Measurements from ENCODE around the gene SMARCA1. TPM values are rescaled to one million over a fixed set of nuclear protein-coding genes. Genes with fewer than 3 reads are reported as not detected.
"Not testable (repeated sequence)": the region's sequence is repeated elsewhere in the genome, so short reads cannot be mapped to it uniquely, and the experiment has no call there.

The SMARCA1 gene
- total and polyA plus RNA-seq, 2 donors (not counting 1 experiment from before 2014, with no cell fraction given): 0.07 to 0.39 TPM

- Histone ChIP-seq H2AFZ (ENCODE audit: insufficient read depth, low read depth, low read length, poor library complexity, severe bottlenecking) (no peak overlapping the region), H3K36me3 (replicated peaks in 1 of 2; ENCODE audit: control extremely low read depth in 1 of 2, control insufficient read depth in 1 of 2, extremely low read depth in 1 of 2, insufficient read depth in 2 of 2, low read length in 1 of 2) (peaks cover 0 to 4% of the 10 kb centered on the region in 2 experiments), H3K27ac (ENCODE audit: low read length in 2 of 2) (no peak overlapping the region), H3K79me2 (ENCODE audit: control insufficient read depth, insufficient read depth, low read length) (no peaks in the 10 kb centered on the region), H4K20me1 (ENCODE audit: control insufficient read depth, insufficient read depth, low read length, poor library complexity, severe bottlenecking) (no peaks in the 10 kb centered on the region), H3K4me3 (ENCODE audit: control extremely low read depth in 1 of 5, extremely low read depth in 1 of 5, insufficient read depth in 1 of 5, low read depth in 2 of 5, low read length in 4 of 5) (no peak overlapping the region), H3K27me3 (replicated peaks in 1 of 4; ENCODE audit: control extremely low read depth in 1 of 4, control insufficient read depth in 3 of 4, insufficient read depth in 4 of 4, low read length in 3 of 4) (no peaks in the 10 kb centered on the region), H3K9me3 (ENCODE audit: control extremely low read depth in 1 of 3, control insufficient read depth in 2 of 3, insufficient read depth in 1 of 3, low read length in 2 of 3) (no peaks in the 10 kb centered on the region), H3K9ac (ENCODE audit: low read length) (no peak overlapping the region), H3K4me1 (ENCODE audit: control insufficient read depth in 2 of 2, insufficient read depth in 2 of 2, low read length in 2 of 2) (peaks cover 13 to 15% of the 10 kb centered on the region in 2 donors), H3K4me2 (replicated peaks; ENCODE audit: low read depth, low read length, poor library complexity, severe bottlenecking) (no peak overlapping the region)
- POLR2A ChIA-PET: no interaction called here
- Mint-ChIP-seq H3K27me3 (no peaks in the 10 kb centered on the region), H3K4me3 (no peak overlapping the region), H3K4me1 (peaks cover 8% of the 10 kb centered on the region), H3K27ac (no peak overlapping the region), H3K9me3 (ENCODE audit: insufficient read depth) (no peaks in the 10 kb centered on the region)
- no peak for DNase-seq
- no peak for ATAC-seq (ENCODE audit: low read depth)
- intact Hi-C loops (cut with micrococcal nuclease): no loop called here
- CTCF ChIA-PET: no interaction called here
- TF ChIP-seq EZH2 (IDR thresholded peaks at IDR 0.05; ENCODE audit: borderline replicate concordance, insufficient read depth, low read depth, low read length, poor library complexity, severe bottlenecking) (no peak), CTCF (IDR thresholded peaks at IDR 0.05) (no peak)
- WGBS (ENCODE audit: insufficient coverage): no CpG with 5 or more reads among the region's 1 CpG
These were observed 34.7 kb upstream of the SMARCA1 start for GRCh38 chrX:129557844-129558480.

GRCh38 chrX:129556806-129557315 lies 33.6 kb upstream of the SMARCA1 start:
- intact Hi-C loops (cut with micrococcal nuclease): no loop called here
- Histone ChIP-seq H3K4me3 (ENCODE audit: control extremely low read depth in 1 of 5, extremely low read depth in 1 of 5, insufficient read depth in 1 of 5, low read depth in 2 of 5, low read length in 4 of 5) (no peak overlapping the region), H3K4me2 (replicated peaks; ENCODE audit: low read depth, low read length, poor library complexity, severe bottlenecking) (no peak overlapping the region), H3K9ac (ENCODE audit: low read length) (no peak overlapping the region), H3K27ac (ENCODE audit: low read length in 2 of 2) (no peak overlapping the region), H3K79me2 (ENCODE audit: control insufficient read depth, insufficient read depth, low read length) (no peaks in the 10 kb centered on the region), H3K27me3 (replicated peaks in 1 of 4; ENCODE audit: control extremely low read depth in 1 of 4, control insufficient read depth in 3 of 4, insufficient read depth in 4 of 4, low read length in 3 of 4) (no peaks in the 10 kb centered on the region), H3K4me1 (ENCODE audit: control insufficient read depth in 2 of 2, insufficient read depth in 2 of 2, low read length in 2 of 2) (peaks cover 13 to 15% of the 10 kb centered on the region in 2 donors), H2AFZ (ENCODE audit: insufficient read depth, low read depth, low read length, poor library complexity, severe bottlenecking) (no peak overlapping the region), H3K9me3 (ENCODE audit: control extremely low read depth in 1 of 3, control insufficient read depth in 2 of 3, insufficient read depth in 1 of 3, low read length in 2 of 3) (no peaks in the 10 kb centered on the region), H4K20me1 (ENCODE audit: control insufficient read depth, insufficient read depth, low read length, poor library complexity, severe bottlenecking) (no peaks in the 10 kb centered on the region), H3K36me3 (replicated peaks in 1 of 2; ENCODE audit: control extremely low read depth in 1 of 2, control insufficient read depth in 1 of 2, extremely low read depth in 1 of 2, insufficient read depth in 2 of 2, low read length in 1 of 2) (peaks cover 0 to 4% of the 10 kb centered on the region in 2 experiments)
- DNase-seq (peak; percentile 10), ATAC-seq (ENCODE audit: low read depth) (no peak)
- POLR2A ChIA-PET: no interaction called here
- peaks cover 8% of the 10 kb centered on the region for H3K4me1 Mint-ChIP-seq
- H3K9me3 Mint-ChIP-seq (ENCODE audit: insufficient read depth): no peaks in the 10 kb centered on the region
- WGBS (ENCODE audit: insufficient coverage): no CpG with 5 or more reads among the region's 5 CpGs
- CTCF ChIA-PET: no interaction called here
- H3K4me3 Mint-ChIP-seq: no peak overlapping the region
- TF ChIP-seq EZH2 (IDR thresholded peaks at IDR 0.05; ENCODE audit: borderline replicate concordance, insufficient read depth, low read depth, low read length, poor library complexity, severe bottlenecking): no peak
- no peak for TF ChIP-seq CTCF (IDR thresholded peaks at IDR 0.05)
- no peak overlapping the region for H3K27ac Mint-ChIP-seq
- H3K27me3 Mint-ChIP-seq: no peaks in the 10 kb centered on the region

GRCh38 chrX:129554816-129555215 lies 31.5 kb upstream of the SMARCA1 start:
- DNase-seq; POLR2A ChIA-PET; H3K27ac ChIP-seq (ENCODE audit: low read length in 2 of 2); CTCF ChIA-PET; H3K4me2 ChIP-seq (replicated peaks; ENCODE audit: low read depth, low read length, poor library complexity, severe bottlenecking); H3K9ac ChIP-seq (ENCODE audit: low read length); H3K27me3 ChIP-seq (replicated peaks in 1 of 4; ENCODE audit: control extremely low read depth in 1 of 4, control insufficient read depth in 3 of 4, insufficient read depth in 4 of 4, low read length in 3 of 4); H3K27me3 Mint-ChIP-seq; H4K20me1 ChIP-seq (ENCODE audit: control insufficient read depth, insufficient read depth, low read length, poor library complexity, severe bottlenecking); H3K79me2 ChIP-seq (ENCODE audit: control insufficient read depth, insufficient read depth, low read length); H3K4me1 Mint-ChIP-seq; H3K4me3 Mint-ChIP-seq; H3K9me3 ChIP-seq (ENCODE audit: control extremely low read depth in 1 of 3, control insufficient read depth in 2 of 3, insufficient read depth in 1 of 3, low read length in 2 of 3); ATAC-seq (ENCODE audit: low read depth); H3K36me3 ChIP-seq (replicated peaks in 1 of 2; ENCODE audit: control extremely low read depth in 1 of 2, control insufficient read depth in 1 of 2, extremely low read depth in 1 of 2, insufficient read depth in 2 of 2, low read length in 1 of 2); H3K27ac Mint-ChIP-seq; H3K4me3 ChIP-seq (ENCODE audit: control extremely low read depth in 1 of 5, extremely low read depth in 1 of 5, insufficient read depth in 1 of 5, low read depth in 2 of 5, low read length in 4 of 5); H2AFZ ChIP-seq (ENCODE audit: insufficient read depth, low read depth, low read length, poor library complexity, severe bottlenecking); intact Hi-C loops (cut with micrococcal nuclease); H3K9me3 Mint-ChIP-seq (ENCODE audit: insufficient read depth): not testable (repeated sequence)
- H3K4me1 ChIP-seq (ENCODE audit: control insufficient read depth in 2 of 2, insufficient read depth in 2 of 2, low read length in 2 of 2): peaks cover 13 to 15% of the 10 kb centered on the region in 2 donors
- 100% methylated on average over 2 of the region's 8 CpGs for WGBS (ENCODE audit: insufficient coverage)
